GM19324 (cell line): ENCODE measurements around the gene ZNHIT3.
"Not testable (repeated sequence)": the region's sequence is repeated elsewhere in the genome, so short reads cannot be mapped to it uniquely, and the experiment has no call there.

ENCODE experiments used
- ATAC-seq: cut with Tn5 transposase; IDR thresholded peaks from one replicate; pipeline ENCODE4 v1.9.1; 2021; ENCODE audit warnings: mild to moderate bottlenecking, moderate library complexity; ENCODE audit not compliant: unreplicated experiment, low FRiP score

The ZNHIT3 gene

DNA sequence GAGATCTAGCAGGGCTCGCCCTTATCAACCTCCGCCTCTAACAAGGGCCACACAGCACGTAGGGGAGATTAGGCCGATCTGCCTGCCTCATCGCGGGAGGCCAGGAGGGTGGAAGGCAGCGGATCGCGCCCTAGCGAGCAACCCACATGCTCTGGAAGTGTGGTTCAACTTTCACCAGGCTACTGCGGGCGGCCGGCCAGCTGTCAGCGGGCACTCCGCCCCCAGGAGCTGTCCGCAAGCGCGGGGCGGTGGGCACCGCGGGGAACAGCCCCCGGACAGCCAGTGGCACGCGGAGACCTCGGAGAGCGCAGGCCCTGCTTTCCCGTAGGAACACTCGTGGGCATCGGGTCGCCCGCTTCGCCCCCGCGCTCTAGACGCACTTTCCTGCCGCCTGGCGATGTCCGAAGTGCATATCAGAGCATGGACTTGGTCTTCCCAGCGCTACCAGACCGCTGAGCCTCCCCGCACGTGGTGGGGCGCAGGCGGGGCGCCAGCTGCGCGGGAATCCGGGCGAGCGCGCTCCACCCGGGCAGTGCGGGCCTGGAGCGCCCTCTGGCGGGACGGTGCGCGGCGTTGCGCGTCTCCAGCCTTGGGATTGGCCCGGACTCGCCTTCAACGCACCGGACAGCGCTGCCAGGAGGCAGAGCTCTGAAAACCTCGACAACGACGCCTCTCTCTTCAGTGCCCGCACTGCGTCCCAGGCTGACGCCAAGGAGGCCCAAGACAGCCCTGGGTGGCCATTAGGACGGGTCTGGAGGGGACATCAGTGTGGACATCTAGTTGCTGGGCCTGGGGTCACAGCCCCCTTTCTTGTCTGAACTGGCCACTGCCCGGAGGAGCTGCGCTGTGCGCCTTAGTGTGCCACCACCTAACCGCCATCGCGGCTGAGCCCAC, 3.6 kb upstream of the ZNHIT3 start:
- no peak for ATAC-seq

DNA sequence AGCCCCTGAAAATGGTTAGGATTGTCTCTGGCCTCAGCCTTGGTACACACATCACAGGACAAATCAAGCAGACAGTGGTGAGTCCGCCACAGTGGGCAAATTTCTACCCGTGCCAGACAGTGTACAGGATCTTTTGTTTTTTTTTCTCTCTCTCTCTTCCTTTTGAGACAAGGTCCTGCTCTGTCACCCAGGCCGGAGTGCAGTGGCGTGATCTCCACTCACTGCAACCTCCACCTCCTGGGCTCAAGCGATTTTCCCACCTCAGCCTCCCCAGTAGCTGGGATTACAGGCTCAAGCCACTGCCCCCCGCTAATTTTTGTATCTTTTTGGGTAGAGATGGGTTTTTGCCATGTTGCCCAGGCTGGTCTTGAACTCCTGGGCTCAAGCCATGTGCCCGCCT, 2.5 kb upstream of the ZNHIT3 start:
- ATAC-seq = not testable (repeated sequence)

DNA sequence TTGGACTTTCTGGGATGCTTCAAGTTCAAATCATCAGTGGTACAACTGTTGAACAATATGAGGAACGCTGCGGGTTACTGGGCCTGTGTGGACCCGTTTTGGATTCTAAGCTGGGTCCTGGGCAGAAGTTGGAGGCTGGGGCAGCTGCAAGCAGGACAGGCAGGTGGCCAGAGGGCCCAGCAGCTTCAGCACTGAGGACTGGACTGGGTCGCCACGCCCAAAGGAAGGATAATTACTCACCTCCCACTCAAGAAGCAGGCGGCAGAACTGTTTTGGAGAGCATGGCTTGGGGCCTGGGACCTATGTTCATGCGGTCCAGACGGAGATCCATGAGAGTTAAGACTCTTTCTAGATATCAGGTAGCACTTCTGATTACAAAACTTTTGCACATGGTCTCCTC, 1.5 kb upstream of the ZNHIT3 start:
- no peak for ATAC-seq

DNA sequence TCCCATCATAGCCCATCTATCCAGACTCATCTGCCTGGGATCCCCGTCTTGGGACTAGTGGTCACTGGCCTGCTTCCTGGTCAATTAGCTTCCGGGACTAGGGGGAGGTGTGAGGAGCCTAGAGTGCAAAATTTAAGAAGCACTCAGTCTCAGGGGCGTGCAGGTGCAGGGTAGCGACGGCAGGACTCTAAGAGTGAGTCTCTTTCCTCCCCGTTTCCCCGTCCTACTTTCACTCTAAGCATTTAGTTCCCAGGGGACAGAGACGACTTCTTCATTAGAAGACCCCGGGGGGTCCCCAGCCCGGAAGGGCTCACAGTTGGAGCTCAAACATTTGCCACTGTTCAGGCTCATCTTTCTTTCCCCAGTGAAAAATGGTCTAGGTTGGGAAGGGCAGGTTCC, 677 bp upstream of the ZNHIT3 start:
- ATAC-seq = peak; percentile 2

DNA sequence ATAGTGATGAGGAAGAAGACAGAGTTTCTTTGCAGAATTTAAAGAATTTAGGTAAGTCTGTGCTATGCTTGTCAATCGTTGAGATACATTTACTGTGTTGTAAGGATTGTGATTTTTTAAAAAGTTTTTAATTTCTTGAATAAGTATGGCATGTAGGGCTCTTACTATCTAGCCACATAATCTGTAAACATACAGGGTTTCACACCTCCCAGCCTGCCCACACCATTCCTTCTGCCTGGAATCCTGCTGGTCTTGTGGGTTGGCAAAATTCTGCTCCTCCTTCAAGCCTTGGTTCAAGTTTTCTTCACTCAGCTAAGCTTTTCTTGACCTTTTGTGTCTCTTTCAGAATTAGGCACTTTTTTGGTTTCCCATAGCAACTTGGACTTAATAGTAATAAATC, 7.5 kb downstream of the ZNHIT3 start:
- no peak for ATAC-seq

DNA sequence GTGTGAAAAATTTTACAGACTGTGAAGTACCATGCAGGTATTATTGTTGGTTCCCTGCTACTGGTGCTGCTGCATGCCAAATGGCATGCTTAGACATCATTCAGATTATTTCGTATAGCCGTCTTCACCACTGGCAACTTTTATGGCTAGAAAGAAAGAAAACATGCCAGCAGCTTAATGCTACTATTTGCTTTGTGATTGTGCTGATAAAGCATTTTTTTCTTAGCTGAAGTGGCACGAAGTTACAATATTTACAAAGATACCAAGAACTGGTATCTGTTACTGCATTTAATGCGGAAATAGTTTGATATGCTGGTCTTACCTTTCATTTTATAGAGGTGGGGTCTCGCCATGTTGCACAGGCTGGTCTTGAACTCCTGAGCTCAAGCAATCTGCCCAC, 8.2 kb downstream of the ZNHIT3 start:
- ATAC-seq = no peak

DNA sequence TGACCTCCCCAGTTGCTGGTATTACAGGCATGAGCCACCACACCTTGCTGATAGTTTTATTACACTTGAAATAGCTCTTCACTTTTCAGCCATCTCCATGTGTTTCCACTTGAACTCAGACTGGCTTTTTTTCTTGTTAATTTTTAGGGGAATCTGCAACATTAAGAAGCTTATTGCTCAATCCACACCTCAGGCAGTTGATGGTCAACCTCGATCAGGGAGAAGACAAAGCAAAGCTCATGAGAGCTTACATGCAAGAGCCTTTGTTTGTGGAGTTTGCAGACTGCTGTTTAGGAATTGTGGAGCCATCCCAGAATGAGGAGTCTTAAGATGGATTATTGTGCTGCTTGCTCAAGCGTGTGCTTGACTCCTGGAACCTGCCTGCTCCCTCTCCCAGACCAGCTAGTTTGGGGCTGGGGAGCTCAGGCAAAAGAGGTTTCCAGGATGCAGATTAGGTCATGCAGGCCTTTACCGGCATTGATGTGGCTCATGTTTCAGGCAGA, 8.6 kb downstream of the ZNHIT3 start:
- no peak for ATAC-seq

DNA sequence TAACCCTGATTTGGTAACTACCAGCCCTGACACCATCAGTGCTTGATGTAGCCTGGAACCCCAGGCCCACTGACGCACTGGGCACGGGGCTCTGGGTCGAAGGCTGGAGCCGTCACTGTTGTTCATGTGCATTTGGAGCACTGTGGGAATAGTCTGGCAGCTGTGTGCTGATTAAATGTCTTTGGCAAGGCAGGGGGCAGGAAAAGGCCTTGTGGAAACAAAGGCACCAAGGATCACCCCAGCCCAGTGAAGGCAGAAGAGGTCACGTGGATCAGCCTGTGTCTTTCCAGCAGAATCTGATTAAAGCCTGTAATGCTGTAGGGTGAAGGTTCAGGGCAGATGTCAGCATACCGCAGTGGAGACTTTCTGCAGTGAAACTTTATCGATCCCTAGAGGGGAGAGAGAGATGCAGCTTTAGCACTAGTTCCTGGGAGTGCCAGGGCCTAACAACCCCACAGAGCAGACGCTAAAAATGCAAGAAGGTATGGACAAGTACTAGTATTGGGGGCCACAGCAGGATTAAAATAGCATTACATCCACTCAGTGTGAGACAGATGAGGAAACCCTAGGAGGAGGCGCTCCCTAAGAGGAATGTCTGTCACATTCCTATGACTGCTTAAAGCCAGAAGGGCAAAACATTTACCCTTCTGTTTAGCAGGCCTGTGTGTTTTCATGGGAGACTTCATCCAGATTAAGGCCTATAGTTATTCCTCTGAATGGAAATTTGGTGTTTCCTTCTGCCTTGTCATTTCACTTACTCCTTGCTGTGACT, 9.7 kb downstream of the ZNHIT3 start:
- ATAC-seq = no peak

DNA sequence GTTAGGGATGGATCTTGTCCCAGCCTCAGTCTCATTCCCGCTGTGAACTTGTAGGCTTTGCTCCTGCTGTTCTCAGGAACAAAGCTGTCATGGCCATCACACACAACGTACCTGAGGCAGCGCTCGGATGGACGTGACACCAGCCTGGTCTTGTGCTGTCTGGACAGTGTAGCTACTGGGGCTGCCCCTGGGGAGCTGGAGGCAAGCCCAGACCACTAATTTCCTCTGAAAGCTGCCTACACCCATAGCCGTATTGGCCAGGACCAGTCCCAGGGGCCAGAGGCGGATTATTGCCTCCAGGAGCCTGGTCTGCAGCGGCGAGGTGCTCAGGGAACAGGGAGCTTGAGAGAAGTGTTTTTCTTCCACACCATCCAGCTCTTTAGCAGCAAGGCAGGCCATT, 11.7 kb downstream of the ZNHIT3 start:
- ATAC-seq = no peak

DNA sequence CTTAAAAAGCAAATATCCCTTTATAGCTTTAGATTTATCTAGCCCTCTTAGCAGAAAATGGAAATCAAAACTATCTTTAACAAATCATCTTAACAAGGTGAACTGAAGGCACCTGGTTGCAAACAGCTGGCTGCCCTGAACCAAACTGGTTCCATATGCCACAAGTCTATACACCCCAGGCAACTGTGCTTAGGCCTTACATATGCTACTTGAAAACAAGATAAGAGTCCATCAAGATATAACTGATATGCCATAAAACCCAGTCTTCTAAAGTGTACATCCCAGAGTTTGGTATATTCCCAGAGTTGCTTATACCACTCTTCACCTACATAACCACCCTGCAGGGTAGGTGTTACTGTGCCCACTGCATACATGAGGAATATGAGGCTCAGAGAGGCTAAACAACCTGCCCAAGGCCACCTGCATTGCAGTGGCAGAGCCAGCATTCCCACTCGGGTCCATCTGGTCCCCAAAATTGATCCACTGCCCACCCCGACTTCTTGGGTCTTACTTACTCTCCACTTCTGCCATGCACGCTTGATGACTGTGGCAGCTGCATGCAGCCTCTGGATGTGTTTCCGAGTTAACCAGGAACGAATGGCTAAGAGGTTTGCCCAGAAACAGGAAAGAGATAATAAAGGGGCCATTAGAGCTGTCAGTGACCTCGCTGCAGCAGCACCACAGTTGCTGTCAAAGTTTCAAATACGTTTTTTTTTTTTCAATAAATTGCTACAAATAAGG, 12.2 kb downstream of the ZNHIT3 start:
- no peak for ATAC-seq

DNA sequence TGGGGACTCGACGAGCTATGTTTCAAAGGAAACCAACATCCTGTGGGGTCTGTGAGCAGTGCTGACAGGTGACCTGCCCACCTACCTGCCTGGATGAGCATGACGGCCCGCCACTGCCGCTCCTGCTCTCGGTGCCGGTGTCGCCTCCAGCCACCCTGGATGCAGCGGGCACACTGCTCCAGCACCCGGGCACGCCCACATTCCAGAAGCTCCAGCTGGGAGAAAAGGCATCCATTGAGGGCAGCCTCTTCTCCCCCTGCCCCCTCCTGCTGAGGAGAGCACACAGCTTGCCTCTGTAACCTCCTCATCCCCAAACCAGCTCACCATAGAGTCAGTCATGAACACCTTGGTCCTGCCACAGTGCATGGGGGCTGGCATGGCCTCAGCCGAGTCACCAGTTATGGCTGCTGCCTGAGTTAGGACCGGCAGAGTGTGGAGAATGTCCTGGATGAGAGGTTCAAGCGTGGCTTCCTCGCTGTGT, 14.3 kb downstream of the ZNHIT3 start:
- no peak for ATAC-seq

DNA sequence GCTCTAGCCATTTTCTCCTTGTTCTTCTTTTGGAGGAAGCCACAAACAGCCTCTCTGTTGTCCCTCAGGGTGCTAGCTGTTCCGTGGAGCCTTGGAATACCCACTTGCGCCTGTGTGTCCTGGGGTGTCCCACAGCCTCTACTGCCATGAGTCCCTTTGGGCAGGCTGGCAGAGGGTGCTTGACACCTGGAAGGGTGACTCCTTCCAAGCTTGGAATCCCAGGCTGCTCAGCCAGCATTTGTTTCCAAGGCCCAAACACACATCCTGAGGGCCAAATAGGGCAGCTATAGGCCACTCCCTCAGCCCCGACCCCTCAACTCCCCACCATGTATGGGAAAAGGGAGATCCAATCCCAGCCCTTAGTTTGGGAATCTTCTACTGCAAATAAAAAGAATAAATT, 14.9 kb downstream of the ZNHIT3 start:
- no peak for ATAC-seq

DNA sequence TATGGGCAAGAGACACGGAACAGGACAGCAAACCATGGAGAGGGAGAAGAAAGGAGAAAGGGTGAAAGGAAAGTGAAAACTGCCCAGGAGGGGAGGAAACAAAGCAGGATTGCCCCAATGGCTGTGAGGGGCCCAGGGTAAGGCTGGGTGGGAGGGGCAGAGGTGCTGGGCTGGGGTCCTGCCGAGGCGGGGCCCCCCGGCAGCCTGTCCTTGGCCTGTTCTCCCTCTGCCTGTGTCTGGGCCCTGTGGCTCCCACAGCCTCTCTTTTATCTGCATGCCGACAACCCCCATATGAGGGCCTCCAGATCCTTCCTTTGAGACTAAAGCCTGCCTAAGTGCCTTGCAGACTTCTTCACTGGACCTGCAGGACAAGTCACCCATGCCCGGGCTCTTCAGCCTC, 15.5 kb downstream of the ZNHIT3 start:
- no peak for ATAC-seq

DNA sequence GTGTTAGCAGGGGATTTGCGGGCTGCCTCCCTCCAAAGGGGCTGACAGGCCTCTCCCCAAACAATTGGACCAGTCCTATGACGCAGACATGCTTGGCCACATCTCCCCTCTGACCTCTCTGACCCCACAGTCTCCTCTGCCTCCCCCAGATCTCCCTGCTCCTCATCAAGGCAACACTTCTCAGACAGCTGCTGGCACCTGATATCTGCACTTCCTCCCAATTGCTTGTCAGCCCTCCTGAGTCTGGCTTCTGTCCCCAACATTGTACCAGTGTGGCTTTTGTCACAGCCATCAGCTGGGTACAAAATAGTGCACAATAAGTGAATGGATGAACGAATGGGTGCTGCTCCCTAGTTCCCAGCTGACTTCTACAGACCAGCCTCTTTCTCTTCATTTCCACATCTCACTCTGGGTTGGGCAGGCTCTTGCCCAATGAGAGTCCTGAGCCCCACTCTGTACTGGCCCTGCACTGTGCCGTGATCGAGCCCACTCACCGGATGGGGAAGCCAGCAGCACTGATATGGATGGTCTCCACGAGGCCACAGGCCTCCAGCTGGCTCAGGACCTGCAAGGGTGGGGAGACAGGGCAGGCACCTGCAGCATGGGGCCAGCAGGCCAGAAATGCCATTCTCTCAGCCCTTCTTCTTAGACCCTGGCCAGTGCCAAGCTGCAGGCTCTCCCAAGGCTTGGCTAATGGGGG, 17.1 kb downstream of the ZNHIT3 start:
- no peak for ATAC-seq

DNA sequence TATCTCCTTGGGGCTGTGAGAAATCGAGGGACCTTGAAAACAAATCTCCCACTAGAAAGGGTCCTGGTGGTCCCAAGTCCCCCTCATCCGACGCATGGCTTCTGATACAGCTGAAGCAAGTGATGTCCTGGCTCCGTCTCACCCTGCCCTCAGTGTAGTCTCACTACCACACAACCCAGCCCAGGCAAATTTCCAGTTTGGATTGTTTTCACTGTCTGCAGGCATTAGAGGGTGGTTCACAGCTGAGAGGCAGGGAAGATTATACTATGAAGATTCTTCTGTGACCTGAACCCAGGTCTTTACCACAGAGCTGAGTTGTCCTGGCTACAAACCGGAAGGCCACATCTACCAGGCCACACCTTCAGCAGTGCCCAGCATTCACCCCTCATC, 17.7 kb downstream of the ZNHIT3 start:
- no peak for ATAC-seq

DNA sequence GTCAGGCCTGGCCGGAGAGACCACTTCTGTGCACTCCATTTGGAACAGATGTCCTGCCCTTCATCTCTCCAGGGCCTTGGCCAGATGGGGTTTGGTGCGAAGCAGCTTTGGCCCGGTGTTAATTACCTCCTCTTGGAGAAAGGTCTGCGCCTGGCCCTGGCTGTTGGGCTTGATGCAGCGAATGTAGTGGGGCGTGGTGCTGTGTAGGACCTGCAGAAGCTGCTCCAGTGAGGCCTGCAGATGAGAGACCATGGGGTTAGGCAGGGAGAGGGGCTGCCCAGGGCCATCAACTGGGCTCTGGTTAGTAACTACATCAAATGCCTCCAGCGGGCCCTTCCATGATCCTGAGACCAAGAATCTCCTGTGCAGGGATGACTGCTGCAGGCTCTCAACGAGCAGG, 18.7 kb downstream of the ZNHIT3 start:
- no peak for ATAC-seq

DNA sequence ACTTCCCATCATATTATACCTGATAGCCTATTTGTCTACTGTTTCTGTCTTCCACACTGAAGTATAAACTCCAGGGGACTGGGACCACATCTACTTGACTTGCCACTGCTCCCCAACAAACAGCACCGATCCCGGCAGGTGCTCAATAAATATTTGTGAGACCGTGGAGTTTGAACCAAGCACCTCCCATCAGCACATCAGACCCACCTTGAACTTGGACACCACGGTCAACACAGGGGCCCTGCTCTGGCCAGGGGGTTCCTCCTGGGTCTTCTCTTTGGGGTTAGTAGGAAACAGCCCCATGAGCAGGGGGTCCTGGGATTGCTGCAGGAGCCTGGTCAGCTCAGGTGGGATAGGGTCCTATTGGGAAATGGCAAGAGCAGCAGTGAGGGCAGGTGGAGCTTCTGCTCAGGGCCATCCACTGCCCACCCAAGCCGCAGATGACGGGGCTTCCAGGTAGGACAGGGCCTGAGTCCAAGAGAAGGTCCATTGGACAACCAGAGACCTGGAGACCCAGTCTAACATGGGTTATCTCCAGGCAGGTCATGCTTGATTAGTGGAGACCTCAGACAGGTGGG, 19.9 kb downstream of the ZNHIT3 start:
- no peak for ATAC-seq

DNA sequence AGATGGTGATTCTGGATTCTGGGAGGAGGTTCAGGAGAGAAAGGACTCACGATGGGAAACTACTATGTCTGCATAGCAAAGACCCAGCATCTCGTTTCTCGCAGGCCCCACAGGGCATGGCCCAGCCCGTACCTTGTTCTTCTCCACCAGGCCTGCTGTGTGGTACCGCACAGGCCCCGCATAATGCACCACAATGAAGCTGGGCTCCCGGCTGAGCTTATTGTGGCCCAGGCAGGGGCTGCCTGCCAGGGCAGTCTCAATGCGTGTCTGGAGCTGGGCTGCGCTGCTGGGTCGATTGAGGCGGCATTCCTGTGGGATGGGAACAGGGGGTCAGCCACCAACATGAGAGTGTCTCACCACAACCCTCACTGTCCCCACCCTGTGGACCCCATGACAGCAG, 20.4 kb downstream of the ZNHIT3 start:
- no peak for ATAC-seq

DNA sequence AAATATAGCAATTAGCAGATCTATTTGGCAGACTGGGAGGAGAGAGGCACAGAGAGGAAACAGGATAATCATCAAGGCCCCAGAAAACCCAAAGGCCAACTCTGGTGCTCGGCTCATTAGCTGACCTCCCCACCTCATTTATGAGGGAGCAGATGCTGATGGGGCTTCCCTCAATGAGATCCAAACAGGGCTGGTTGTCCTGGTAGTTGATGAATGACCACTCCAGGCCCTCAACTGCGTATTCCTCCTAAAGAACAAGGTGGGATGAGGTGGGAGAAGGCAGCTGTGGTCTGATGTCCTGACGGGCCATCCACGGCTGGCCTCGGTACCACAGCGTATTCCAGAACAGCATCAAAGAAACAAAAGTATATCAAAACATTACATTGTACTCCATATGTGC, 20.8 kb downstream of the ZNHIT3 start:
- no peak for ATAC-seq

DNA sequence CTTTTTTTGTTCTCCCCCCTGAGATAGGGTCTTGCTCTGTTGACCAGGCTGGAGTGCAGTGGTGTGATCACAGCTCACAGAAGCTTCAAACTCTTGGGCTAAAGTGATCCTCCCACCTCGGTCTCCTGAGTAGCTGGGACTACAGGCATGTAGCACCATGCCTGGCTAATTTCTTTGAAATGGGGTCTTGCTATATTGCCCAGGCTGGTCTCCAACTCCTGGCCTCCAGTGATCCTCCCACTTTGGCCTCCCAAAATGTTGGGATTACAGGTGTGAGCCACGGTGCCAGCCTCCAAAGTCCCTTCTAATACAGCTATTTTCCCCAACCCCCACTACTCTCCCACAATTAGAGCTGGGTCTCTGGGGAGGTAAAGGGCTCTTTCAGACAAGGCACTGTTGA, 22.0 kb downstream of the ZNHIT3 start:
- ATAC-seq = not testable (repeated sequence)
